Measurements from ENCODE around the gene SHISAL2B. TPM values are rescaled to one million over a fixed set of nuclear protein-coding genes. Genes with fewer than 3 reads are reported as not detected.
"Not testable (repeated sequence)": the region's sequence is repeated elsewhere in the genome, so short reads cannot be mapped to it uniquely, and the experiment has no call there.

The SHISAL2B gene
- polyA plus RNA-seq, 3 donors, result not detected

DNA sequence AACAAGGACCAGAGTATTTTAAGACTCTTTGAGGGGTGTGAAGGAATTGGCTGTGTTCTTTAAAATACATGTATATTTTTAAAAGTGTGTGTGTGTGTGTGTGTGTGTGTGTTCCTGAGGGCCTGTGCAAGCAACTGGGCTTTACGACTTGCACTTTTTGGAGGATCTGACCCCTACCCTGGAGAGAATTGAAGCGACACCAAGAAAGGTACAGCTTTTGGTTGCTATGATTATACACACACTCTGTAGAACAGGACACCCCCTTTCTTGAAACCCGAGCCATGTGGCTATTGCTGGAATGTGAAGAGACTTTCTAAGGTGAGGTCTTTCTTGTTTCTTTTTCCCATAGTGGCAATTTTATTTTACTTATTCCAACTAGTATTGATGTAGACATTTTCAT, 988 bp downstream of the SHISAL2B start:
- H3K27ac ChIP-seq (ENCODE audit: low read depth in 1 of 2, low read length in 2 of 2), result no peak overlapping the region
- H3K4me3 ChIP-seq (replicated peaks in 1 of 3; ENCODE audit: low read depth in 2 of 3, low read length in 3 of 3), result no peak overlapping the region
- Mint-ChIP-seq H3K27ac (no peak overlapping the region), H3K4me3 (peak overlapping the region in 1 of 2 donors; percentile 61), H3K27me3 (ENCODE audit: low read depth in 3 of 3) (peaks cover 35 to 55% (median 41%) of the 10 kb centered on the region in 3 donors), H3K4me1 (peaks cover 6% of the 10 kb centered on the region), H3K36me3 (no peaks in the 10 kb centered on the region), H3K9me3 (peaks cover 3 to 13% (median 12%) of the 10 kb centered on the region in 7 donors)
- TF ChIP-seq, protein P1, sequence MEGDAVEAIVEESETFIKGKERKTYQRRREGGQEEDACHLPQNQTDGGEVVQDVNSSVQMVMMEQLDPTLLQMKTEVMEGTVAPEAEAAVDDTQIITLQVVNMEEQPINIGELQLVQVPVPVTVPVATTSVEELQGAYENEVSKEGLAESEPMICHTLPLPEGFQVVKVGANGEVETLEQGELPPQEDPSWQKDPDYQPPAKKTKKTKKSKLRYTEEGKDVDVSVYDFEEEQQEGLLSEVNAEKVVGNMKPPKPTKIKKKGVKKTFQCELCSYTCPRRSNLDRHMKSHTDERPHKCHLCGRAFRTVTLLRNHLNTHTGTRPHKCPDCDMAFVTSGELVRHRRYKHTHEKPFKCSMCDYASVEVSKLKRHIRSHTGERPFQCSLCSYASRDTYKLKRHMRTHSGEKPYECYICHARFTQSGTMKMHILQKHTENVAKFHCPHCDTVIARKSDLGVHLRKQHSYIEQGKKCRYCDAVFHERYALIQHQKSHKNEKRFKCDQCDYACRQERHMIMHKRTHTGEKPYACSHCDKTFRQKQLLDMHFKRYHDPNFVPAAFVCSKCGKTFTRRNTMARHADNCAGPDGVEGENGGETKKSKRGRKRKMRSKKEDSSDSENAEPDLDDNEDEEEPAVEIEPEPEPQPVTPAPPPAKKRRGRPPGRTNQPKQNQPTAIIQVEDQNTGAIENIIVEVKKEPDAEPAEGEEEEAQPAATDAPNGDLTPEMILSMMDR (IDR thresholded peaks at IDR 0.05), result no peak
- no peaks in the 10 kb centered on the region for H3K36me3 ChIP-seq (replicated peaks in 1 of 2; ENCODE audit: control insufficient read depth in 1 of 2, insufficient read depth in 2 of 2, low read length in 2 of 2)
- H3K4me1 ChIP-seq (ENCODE audit: control insufficient read depth in 1 of 2, insufficient read depth in 2 of 2, low read length in 2 of 2), result no peaks in the 10 kb centered on the region
- H3K9ac ChIP-seq (ENCODE audit: insufficient read depth, low read length, poor library complexity, severe bottlenecking), result no peak overlapping the region
- no peak overlapping the region for H2AFZ ChIP-seq (ENCODE audit: insufficient read depth, low read depth, low read length, poor library complexity, severe bottlenecking)
- intact Hi-C loops (cut with micrococcal nuclease), result no loop called here
- H3K4me2 ChIP-seq (replicated peaks; ENCODE audit: extremely low read depth, low read length, poor library complexity, severe bottlenecking), result no peak overlapping the region
- peaks cover 0 to 20% of the 10 kb centered on the region in 2 donors for H3K9me3 ChIP-seq (replicated peaks in 1 of 2; ENCODE audit: control insufficient read depth in 1 of 2, insufficient read depth in 1 of 2, low read length in 2 of 2)
- H3K27me3 ChIP-seq (ENCODE audit: control insufficient read depth in 2 of 2, insufficient read depth in 2 of 2, low read length in 2 of 2), result peaks cover 42 to 48% of the 10 kb centered on the region in 2 donors
- H4K20me1 ChIP-seq (ENCODE audit: insufficient read depth, low read length), result no peaks in the 10 kb centered on the region
- DNase-seq, result no peak
- WGBS (ENCODE audit: insufficient coverage), result no CpG with 5 or more reads among the region's 3 CpGs
- H3K79me2 ChIP-seq (ENCODE audit: insufficient read depth, low read length), result no peaks in the 10 kb centered on the region

DNA sequence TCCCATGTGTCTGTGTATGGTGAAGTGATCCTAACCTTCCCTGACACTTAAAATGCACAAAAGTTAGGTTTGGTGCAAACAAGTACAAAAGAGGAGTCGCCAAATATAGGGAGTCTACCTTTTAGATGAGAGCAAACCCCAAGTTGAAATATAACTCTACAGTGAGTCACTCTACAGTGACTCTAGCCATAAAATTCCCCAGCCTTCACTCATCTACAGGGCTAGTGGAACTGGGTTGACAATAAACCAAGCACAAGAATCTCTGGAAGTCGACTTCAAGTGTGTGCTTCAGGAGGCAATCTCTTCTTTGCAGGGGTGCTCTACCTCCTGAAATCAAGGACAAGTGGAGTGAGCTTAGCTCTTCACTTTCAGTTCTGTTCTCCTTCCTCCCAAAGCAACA, 3.3 kb downstream of the SHISAL2B start:
- Mint-ChIP-seq H3K27ac (no peak overlapping the region), H3K27me3 (ENCODE audit: low read depth in 3 of 3) (peaks cover 35 to 52% (median 42%) of the 10 kb centered on the region in 3 donors), H3K4me1 (peaks cover 6% of the 10 kb centered on the region), H3K4me3 (peak overlapping the region in 1 of 2 donors; percentile 3), H3K9me3 (peaks cover 15 to 24% (median 19%) of the 10 kb centered on the region in 7 donors), H3K36me3 (no peaks in the 10 kb centered on the region)
- no peak overlapping the region for H3K27ac ChIP-seq (ENCODE audit: low read depth in 1 of 2, low read length in 2 of 2)
- TF ChIP-seq, protein P1 (IDR thresholded peaks at IDR 0.05), result no peak
- H3K4me2 ChIP-seq (replicated peaks; ENCODE audit: extremely low read depth, low read length, poor library complexity, severe bottlenecking), result no peak overlapping the region
- no peak overlapping the region for H3K4me3 ChIP-seq (replicated peaks in 1 of 3; ENCODE audit: low read depth in 2 of 3, low read length in 3 of 3)
- H3K9me3 ChIP-seq (replicated peaks in 1 of 2; ENCODE audit: control insufficient read depth in 1 of 2, insufficient read depth in 1 of 2, low read length in 2 of 2), result peaks cover 7 to 28% of the 10 kb centered on the region in 2 donors
- peaks cover 36 to 45% of the 10 kb centered on the region in 2 donors for H3K27me3 ChIP-seq (ENCODE audit: control insufficient read depth in 2 of 2, insufficient read depth in 2 of 2, low read length in 2 of 2)
- no peaks in the 10 kb centered on the region for H4K20me1 ChIP-seq (ENCODE audit: insufficient read depth, low read length)
- no peak overlapping the region for H2AFZ ChIP-seq (ENCODE audit: insufficient read depth, low read depth, low read length, poor library complexity, severe bottlenecking)
- H3K79me2 ChIP-seq (ENCODE audit: insufficient read depth, low read length), result no peaks in the 10 kb centered on the region
- intact Hi-C loops (cut with micrococcal nuclease), result no loop called here
- H3K36me3 ChIP-seq (replicated peaks in 1 of 2; ENCODE audit: control insufficient read depth in 1 of 2, insufficient read depth in 2 of 2, low read length in 2 of 2), result no peaks in the 10 kb centered on the region
- no peak overlapping the region for H3K9ac ChIP-seq (ENCODE audit: insufficient read depth, low read length, poor library complexity, severe bottlenecking)
- H3K4me1 ChIP-seq (ENCODE audit: control insufficient read depth in 1 of 2, insufficient read depth in 2 of 2, low read length in 2 of 2), result no peaks in the 10 kb centered on the region
- 86% methylated on average over 1 of the region's 2 CpGs for WGBS (ENCODE audit: insufficient coverage)
- no peak for DNase-seq

GRCh38 chr5:64696414-64696813, 6.1 kb downstream of the SHISAL2B start:
- Mint-ChIP-seq H3K27me3 (ENCODE audit: low read depth in 3 of 3) (peaks cover 15 to 24% (median 19%) of the 10 kb centered on the region in 3 donors), H3K9me3 (peaks cover 13 to 25% (median 17%) of the 10 kb centered on the region in 7 donors)
- H3K4me3 Mint-ChIP-seq; H3K4me2 ChIP-seq (replicated peaks; ENCODE audit: extremely low read depth, low read length, poor library complexity, severe bottlenecking); H3K79me2 ChIP-seq (ENCODE audit: insufficient read depth, low read length); H3K4me1 ChIP-seq (ENCODE audit: control insufficient read depth in 1 of 2, insufficient read depth in 2 of 2, low read length in 2 of 2); H3K9ac ChIP-seq (ENCODE audit: insufficient read depth, low read length, poor library complexity, severe bottlenecking); H3K27ac ChIP-seq (ENCODE audit: low read depth in 1 of 2, low read length in 2 of 2); H3K4me3 ChIP-seq (replicated peaks in 1 of 3; ENCODE audit: low read depth in 2 of 3, low read length in 3 of 3); H3K27ac Mint-ChIP-seq; H2AFZ ChIP-seq (ENCODE audit: insufficient read depth, low read depth, low read length, poor library complexity, severe bottlenecking); H3K4me1 Mint-ChIP-seq; DNase-seq; H3K36me3 ChIP-seq (replicated peaks in 1 of 2; ENCODE audit: control insufficient read depth in 1 of 2, insufficient read depth in 2 of 2, low read length in 2 of 2); H3K36me3 Mint-ChIP-seq; H4K20me1 ChIP-seq (ENCODE audit: insufficient read depth, low read length); intact Hi-C loops (cut with micrococcal nuclease): not testable (repeated sequence)
- WGBS (ENCODE audit: insufficient coverage), result 100% methylated on average over 5 of the region's 7 CpGs
- H3K9me3 ChIP-seq (replicated peaks in 1 of 2; ENCODE audit: control insufficient read depth in 1 of 2, insufficient read depth in 1 of 2, low read length in 2 of 2), result peaks cover 7 to 16% of the 10 kb centered on the region in 2 donors
- H3K27me3 ChIP-seq (ENCODE audit: control insufficient read depth in 2 of 2, insufficient read depth in 2 of 2, low read length in 2 of 2), result peaks cover 10 to 19% of the 10 kb centered on the region in 2 donors
